Measurements from ENCODE around the gene LORICRIN. TPM values are rescaled to one million over a fixed set of nuclear protein-coding genes. Genes with fewer than 3 reads are reported as not detected.
A peak's percentile ranks its signal among the peaks of the same experiment; 100 is the strongest.

Gene LORICRIN
- polyA plus RNA-seq, 2 of the 4 experiments (the other 2 are of a cell fraction) = not detected

DNA sequence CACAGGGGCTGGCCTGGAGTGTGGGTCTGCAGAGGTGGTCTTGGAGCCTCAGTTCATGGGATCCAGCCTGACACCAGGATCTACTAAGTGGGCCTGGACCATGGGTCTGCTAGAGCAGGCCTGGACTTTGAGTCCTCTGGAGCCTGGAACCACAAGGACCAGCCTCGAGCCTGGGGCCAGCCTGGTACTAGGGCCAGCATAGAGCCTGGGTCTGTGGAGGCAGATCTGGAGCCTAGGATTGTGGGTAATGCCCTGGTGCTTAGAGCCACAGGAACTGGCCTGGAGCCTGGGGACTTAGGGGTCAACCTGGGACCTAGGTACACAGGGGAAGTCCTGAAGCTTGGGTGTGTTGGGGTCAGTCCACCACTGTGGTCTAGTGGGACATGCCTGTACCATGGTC, 12.7 kb downstream of the LORICRIN start:
- Histone ChIP-seq H3K4me2 (no peak overlapping the region), H3K4me1 (no peaks in the 10 kb centered on the region), H3K4me3 (no peak overlapping the region), H3K9me3 (no peaks in the 10 kb centered on the region), H3K27ac (no peak overlapping the region)
- WGBS (ENCODE audit: missing lambda C conversion rate) = 17% methylated on average over 1 of the region's 1 CpG
- FAIRE-seq = no peak
- ChIA-PET CTCF (no interaction called here), POLR2A (no interaction called here)
- ATAC-seq = no peak
- no peak for TF ChIP-seq MAFK (IDR thresholded peaks at IDR 0.05; ENCODE audit: partially characterized antibody)
- no peak for TF ChIP-seq ZFP36 (IDR thresholded peaks at IDR 0.05; ENCODE audit: borderline replicate concordance, partially characterized antibody)
- no peak for DNase-seq (ENCODE audit: low read depth in 1 of 2, low spot score in 1 of 2)

DNA sequence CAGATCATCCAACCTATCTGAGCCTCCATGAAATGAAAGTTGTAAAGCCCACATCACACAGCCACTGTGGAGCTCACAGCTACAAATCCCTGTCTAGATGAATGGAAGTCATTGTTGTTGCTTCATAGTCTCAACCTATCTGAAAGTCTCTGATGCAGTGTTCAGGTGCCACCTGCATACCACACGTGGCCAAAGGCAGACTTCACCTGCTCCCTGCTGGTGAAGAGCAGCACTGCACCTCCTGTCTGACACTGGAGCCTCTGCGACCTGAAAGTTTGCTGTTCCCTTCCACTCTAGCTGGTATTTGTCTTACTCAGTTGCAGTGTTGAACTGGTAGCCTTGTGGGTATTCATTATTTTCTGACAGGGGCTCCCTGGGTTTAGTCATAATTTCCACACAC, 18.4 kb downstream of the LORICRIN start:
- WGBS (ENCODE audit: missing lambda C conversion rate) = 5% methylated on average over 2 of the region's 2 CpGs
- Histone ChIP-seq H3K4me2 (no peak overlapping the region), H3K9me3 (no peaks in the 10 kb centered on the region), H3K27ac (no peak overlapping the region), H3K4me3 (no peak overlapping the region), H3K4me1 (no peaks in the 10 kb centered on the region)
- FAIRE-seq = no peak
- DNase-seq (ENCODE audit: low read depth in 1 of 2, low spot score in 1 of 2) = peak; percentile 33 to 43
- POLR2A ChIA-PET = no interaction called here
- CTCF ChIA-PET = interaction anchor here (1.5 kb wide), 1 partner anchor 9 kb away, joined by 4 read pairs; no protein-coding TSS in a partner anchor
- TF ChIP-seq ZNF302 (CRISPR knock-in tag; IDR thresholded peaks at IDR 0.05) (no peak), RAD21 (conservative IDR thresholded peaks at IDR 0.05 in 1 of 2, IDR thresholded peaks at IDR 0.05 in 1 of 2) (peak; percentile 18 to 56; a peak in 2 of 5 replicates), FOSB (CRISPR knock-in tag; IDR thresholded peaks at IDR 0.05) (no peak), FOXS1 (CRISPR knock-in tag; IDR thresholded peaks at IDR 0.05) (no peak), RCOR1 (IDR thresholded peaks at IDR 0.05; ENCODE audit: low read depth, low read length) (no peak), ZSCAN20 (CRISPR knock-in tag; IDR thresholded peaks at IDR 0.05) (no peak), HOXB13 (CRISPR knock-in tag; IDR thresholded peaks at IDR 0.05; ENCODE audit: low read depth) (no peak)
- TF ChIP-seq, protein P1, sequence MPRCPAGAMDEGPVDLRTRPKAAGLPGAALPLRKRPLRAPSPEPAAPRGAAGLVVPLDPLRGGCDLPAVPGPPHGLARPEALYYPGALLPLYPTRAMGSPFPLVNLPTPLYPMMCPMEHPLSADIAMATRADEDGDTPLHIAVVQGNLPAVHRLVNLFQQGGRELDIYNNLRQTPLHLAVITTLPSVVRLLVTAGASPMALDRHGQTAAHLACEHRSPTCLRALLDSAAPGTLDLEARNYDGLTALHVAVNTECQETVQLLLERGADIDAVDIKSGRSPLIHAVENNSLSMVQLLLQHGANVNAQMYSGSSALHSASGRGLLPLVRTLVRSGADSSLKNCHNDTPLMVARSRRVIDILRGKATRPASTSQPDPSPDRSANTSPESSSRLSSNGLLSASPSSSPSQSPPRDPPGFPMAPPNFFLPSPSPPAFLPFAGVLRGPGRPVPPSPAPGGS (IDR thresholded peaks at IDR 0.05) = no peak
- TF ChIP-seq, protein P2, sequence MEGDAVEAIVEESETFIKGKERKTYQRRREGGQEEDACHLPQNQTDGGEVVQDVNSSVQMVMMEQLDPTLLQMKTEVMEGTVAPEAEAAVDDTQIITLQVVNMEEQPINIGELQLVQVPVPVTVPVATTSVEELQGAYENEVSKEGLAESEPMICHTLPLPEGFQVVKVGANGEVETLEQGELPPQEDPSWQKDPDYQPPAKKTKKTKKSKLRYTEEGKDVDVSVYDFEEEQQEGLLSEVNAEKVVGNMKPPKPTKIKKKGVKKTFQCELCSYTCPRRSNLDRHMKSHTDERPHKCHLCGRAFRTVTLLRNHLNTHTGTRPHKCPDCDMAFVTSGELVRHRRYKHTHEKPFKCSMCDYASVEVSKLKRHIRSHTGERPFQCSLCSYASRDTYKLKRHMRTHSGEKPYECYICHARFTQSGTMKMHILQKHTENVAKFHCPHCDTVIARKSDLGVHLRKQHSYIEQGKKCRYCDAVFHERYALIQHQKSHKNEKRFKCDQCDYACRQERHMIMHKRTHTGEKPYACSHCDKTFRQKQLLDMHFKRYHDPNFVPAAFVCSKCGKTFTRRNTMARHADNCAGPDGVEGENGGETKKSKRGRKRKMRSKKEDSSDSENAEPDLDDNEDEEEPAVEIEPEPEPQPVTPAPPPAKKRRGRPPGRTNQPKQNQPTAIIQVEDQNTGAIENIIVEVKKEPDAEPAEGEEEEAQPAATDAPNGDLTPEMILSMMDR (IDR thresholded peaks at IDR 0.05) = peak; percentile 32
- TF ChIP-seq, protein P3, sequence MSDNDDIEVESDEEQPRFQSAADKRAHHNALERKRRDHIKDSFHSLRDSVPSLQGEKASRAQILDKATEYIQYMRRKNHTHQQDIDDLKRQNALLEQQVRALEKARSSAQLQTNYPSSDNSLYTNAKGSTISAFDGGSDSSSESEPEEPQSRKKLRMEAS (IDR thresholded peaks at IDR 0.05) = 0 out of 2 replicates have a peak, but pooled peaks have one; percentile 24
- peak; percentile 74 to 88; a peak in 5 of 6 replicates for ATAC-seq

DNA sequence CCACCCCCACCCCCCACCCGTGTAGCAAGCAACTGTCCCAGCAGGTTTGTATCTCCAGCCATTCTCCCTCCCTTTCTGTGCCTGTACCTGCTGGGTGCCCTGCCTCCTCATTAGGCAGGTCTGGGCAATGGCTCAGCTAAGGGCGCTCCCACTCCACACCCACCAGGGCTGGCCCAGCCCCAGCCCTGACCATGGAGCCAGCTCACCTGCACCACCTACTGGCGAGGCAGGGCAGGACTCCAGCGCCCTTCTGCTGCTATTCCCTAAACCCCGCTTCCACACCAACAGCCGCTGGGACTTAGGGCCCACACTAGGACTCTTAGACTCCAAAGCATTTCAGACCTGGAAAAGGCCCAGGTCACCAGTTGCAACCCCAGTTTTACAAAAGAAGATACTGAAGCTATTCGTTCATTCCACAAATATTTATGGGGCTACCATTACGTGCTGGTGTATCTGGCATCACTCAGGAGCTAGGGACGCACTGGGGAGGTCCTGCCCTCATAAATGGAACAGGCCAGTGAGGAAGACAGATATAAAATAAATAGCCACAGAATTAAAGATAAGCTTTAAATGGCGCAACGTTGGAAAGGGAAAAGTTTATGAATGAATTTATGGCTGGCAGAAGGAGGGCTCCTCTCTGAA, 29.3 kb downstream of the LORICRIN start:
- ATAC-seq (peak; percentile 82 to 97), FAIRE-seq (no peak), DNase-seq (ENCODE audit: low read depth in 1 of 2, low spot score in 1 of 2) (peak; percentile 35 to 71)
- H3K4me2 ChIP-seq = no peak overlapping the region
- ChIA-PET POLR2A (no interaction called here), CTCF (interaction anchor here (0.6 to 1.8 kb wide), 11 partner anchors 8 to 431 kb away, joined by 3 to 12 read pairs (median 3); no protein-coding TSS in a partner anchor)
- WGBS (ENCODE audit: missing lambda C conversion rate) = 54% methylated on average over 8 of the region's 11 CpGs
- TF ChIP-seq RAD21 (conservative IDR thresholded peaks at IDR 0.05 in 1 of 2, IDR thresholded peaks at IDR 0.05 in 1 of 2) (peak; percentile 30 to 31; a peak in 2 of 5 replicates), BHLHE40 (IDR thresholded peaks at IDR 0.05; ENCODE audit: low read depth, low read length) (no peak)
- TF ChIP-seq, protein P2 (IDR thresholded peaks at IDR 0.05) = peak; percentile 49
- H3K4me3 ChIP-seq = no peak overlapping the region
- H3K9me3 ChIP-seq = no peaks in the 10 kb centered on the region
- no peak overlapping the region for H3K27ac ChIP-seq
- H3K4me1 ChIP-seq = no peaks in the 10 kb centered on the region

Measured in A549 (cell line).